MM.1S (cell line): ENCODE data around the gene OR1F1.

ENCODE experiments used
- DNase-seq: peaks from one replicate; pipeline ENCODE4 v3.0.0-alpha.2; 2015
- H2AFZ ChIP-seq: fragments of 300-600 bp; sonication (generic); 2 replicates; pipeline ENCODE4 v1.6.0; 2016; ENCODE audit warnings: antibody characterized with exemption, low read length
- H3F3A ChIP-seq: fragments of 300-600 bp; sonication (generic); 2 replicates; pipeline ENCODE4 v1.6.1; 2016; ENCODE audit warnings: mild to moderate bottlenecking, antibody characterized with exemption, low read length, moderate library complexity, mixed read lengths; ENCODE audit not compliant: insufficient read depth
- H3K27ac ChIP-seq: fragments of 300-600 bp; sonication (generic); 2 replicates; pipeline ENCODE4 v1.5.1; 2016; ENCODE audit warnings: mild to moderate bottlenecking, low read length
- H3K27me3 ChIP-seq: fragments of 300-600 bp; sonication (generic); replicated peaks from 2 replicates; pipeline ENCODE4 v1.6.0; 2016; ENCODE audit warnings: low read length; ENCODE audit not compliant: insufficient read depth
- H3K36me3 ChIP-seq: fragments of 300-600 bp; sonication (generic); replicated peaks from 2 replicates; pipeline ENCODE4 v1.6.1; 2016; ENCODE audit warnings: mild to moderate bottlenecking, low read length, mixed read lengths; ENCODE audit not compliant: insufficient read depth
- H3K4me1 ChIP-seq: fragments of 300-600 bp; sonication (generic); 2 replicates; pipeline ENCODE4 v1.6.1; 2016; ENCODE audit warnings: low read length, mixed read lengths
- H3K4me2 ChIP-seq: fragments of 300-600 bp; sonication (generic); 2 replicates; pipeline ENCODE4 v1.6.0; 2016; ENCODE audit warnings: low read depth, low read length
- H3K4me3 ChIP-seq: fragments of 300-600 bp; sonication (generic); 2 replicates; pipeline ENCODE4 v1.5.1; 2016; ENCODE audit warnings: low read length, mixed read lengths
- H3K79me2 ChIP-seq: fragments of 300-600 bp; sonication (generic); 2 replicates; pipeline ENCODE4 v1.6.1; 2016; ENCODE audit warnings: mixed run types, low read length, mixed read lengths
- H3K9ac ChIP-seq: fragments of 300-600 bp; sonication (generic); 2 replicates; pipeline ENCODE4 v1.6.1; 2016; ENCODE audit warnings: low read length, mixed read lengths
- H3K9me2 ChIP-seq: fragments of 300-600 bp; sonication (generic); replicated peaks from 2 replicates; pipeline ENCODE4 v1.6.1; 2016; ENCODE audit warnings: mild to moderate bottlenecking, low read length, mixed read lengths; ENCODE audit not compliant: insufficient read depth
- H3K9me3 ChIP-seq: fragments of 300-600 bp; sonication (generic); replicated peaks from 2 replicates; pipeline ENCODE4 v1.6.1; 2016; ENCODE audit warnings: mild to moderate bottlenecking, low read length, mixed read lengths; ENCODE audit not compliant: insufficient read depth
- H4K20me1 ChIP-seq: fragments of 300-600 bp; sonication (generic); 2 replicates; pipeline ENCODE4 v1.6.1; 2016; ENCODE audit warnings: mild to moderate bottlenecking, low read length, moderate library complexity, mixed read lengths; ENCODE audit not compliant: insufficient read depth
- CTCF ChIP-seq: fragments of 300-600 bp; sonication (generic); IDR thresholded peaks from 2 replicates; pipeline ENCODE4 v1.5.1; 2016; ENCODE audit warnings: antibody characterized with exemption, low read length, mixed read lengths
- EZH2 ChIP-seq: fragments of 300-600 bp; sonication (generic); optimal IDR thresholded peaks from 2 replicates; pipeline ENCODE3; 2017; ENCODE audit warnings: low read depth, mild to moderate bottlenecking, antibody characterized with exemption, low read length, mixed read lengths
- EZH2phosphoT487 ChIP-seq: fragments of 300-600 bp; sonication (generic); IDR thresholded peaks from 2 replicates; pipeline ENCODE4 v1.6.1; 2018; ENCODE audit warnings: antibody characterized with exemption, low read length

The OR1F1 gene

GRCh38 chr16:3155181-3155580 is 32.8 kb upstream of the OR1F1 start:
- Histone ChIP-seq H3K9me2 (no peaks in the 10 kb centered on the region), H3K36me3 (no peaks in the 10 kb centered on the region), H2AFZ (no peak overlapping the region), H3K4me1 (peaks cover 18% of the 10 kb centered on the region), H3K79me2 (no peaks in the 10 kb centered on the region), H3K4me3 (no peak overlapping the region), H3K4me2 (no peak overlapping the region), H3K9me3 (no peaks in the 10 kb centered on the region), H3K9ac (no peak overlapping the region), H3K27ac (no peak overlapping the region), H3F3A (peaks cover 46% of the 10 kb centered on the region), H4K20me1 (no peaks in the 10 kb centered on the region), H3K27me3 (peaks cover 13% of the 10 kb centered on the region; the same call in 1 of the 2 replicates)
- no peak for TF ChIP-seq EZH2
- TF ChIP-seq CTCF, result no peak
- no peak for TF ChIP-seq EZH2phosphoT487
- no peak for DNase-seq

- Histone ChIP-seq H3K36me3 (no peaks in the 10 kb centered on the region), H3K79me2 (no peaks in the 10 kb centered on the region), H4K20me1 (no peaks in the 10 kb centered on the region), H2AFZ (no peak overlapping the region), H3K27me3 (peaks cover 13% of the 10 kb centered on the region; the same call in 1 of the 2 replicates), H3K9ac (no peak overlapping the region), H3K4me2 (no peak overlapping the region), H3K9me2 (no peaks in the 10 kb centered on the region), H3K4me1 (peaks cover 18% of the 10 kb centered on the region), H3F3A (peaks cover 42% of the 10 kb centered on the region), H3K27ac (no peak overlapping the region), H3K9me3 (no peaks in the 10 kb centered on the region), H3K4me3 (no peak overlapping the region)
- no peak for DNase-seq
- no peak for TF ChIP-seq EZH2phosphoT487
Measured at GRCh38 chr16:3155972-3156371, 32.0 kb upstream of the OR1F1 start.

DNA sequence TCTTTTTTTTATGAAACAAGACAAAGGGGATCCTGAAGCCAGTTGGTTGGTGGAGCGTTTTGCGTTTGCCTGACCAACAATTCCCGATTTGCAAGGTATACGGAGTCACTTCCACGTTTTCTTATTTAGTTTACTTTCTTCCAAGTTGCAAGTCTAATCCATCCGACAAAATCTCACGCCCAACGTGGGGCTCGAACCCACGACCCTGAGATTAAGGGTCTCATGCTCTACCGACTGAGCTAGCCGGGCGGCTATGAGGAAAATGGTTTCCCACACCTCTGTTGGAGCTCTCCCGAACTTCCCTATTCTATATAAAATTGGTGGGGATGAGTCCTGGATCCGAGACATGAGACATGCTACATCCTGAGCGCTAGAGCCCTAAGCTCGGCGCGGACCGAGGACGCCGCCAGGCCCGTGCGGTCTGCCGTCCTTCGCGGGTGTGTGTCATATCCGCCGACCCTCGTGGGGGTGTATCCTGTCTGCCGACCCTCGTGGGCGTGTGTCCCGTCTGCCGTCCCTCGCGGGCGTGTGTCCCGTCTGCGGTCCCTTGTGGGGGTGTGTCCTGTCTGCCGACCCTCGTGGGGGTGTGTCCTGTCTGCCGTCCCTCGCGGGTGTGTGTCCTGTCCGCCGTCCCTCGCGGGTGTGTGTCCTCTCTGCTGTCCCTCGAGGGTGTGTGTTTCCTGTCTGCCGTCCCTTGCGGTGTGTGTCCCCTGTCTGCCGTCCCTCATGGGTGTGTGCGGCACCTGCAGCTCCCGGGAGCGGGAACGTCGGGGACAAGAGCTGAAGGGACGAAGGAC is 30.6 kb upstream of the OR1F1 start:
- no peak for DNase-seq
- Histone ChIP-seq H3K36me3 (no peaks in the 10 kb centered on the region), H3K9me3 (no peaks in the 10 kb centered on the region), H3F3A (peaks cover 34% of the 10 kb centered on the region), H4K20me1 (no peaks in the 10 kb centered on the region), H3K4me2 (peak overlapping the region; percentile 98), H3K9me2 (no peaks in the 10 kb centered on the region), H3K27me3 (peaks cover 13% of the 10 kb centered on the region; the same call in 1 of the 2 replicates), H3K27ac (no peak overlapping the region; the same call in 1 of the 2 replicates), H3K9ac (peak overlapping the region; percentile 71; the same call in 1 of the 2 replicates), H3K79me2 (no peaks in the 10 kb centered on the region), H3K4me3 (peak overlapping the region; percentile 97), H2AFZ (peak overlapping the region; percentile 33), H3K4me1 (peaks cover 15% of the 10 kb centered on the region)
- no peak for TF ChIP-seq EZH2phosphoT487
- TF ChIP-seq CTCF, result no peak

GRCh38 chr16:3158026-3158509 is 29.9 kb upstream of the OR1F1 start:
- Histone ChIP-seq H3K27me3 (peaks cover 13% of the 10 kb centered on the region; the same call in 1 of the 2 replicates), H3K79me2 (no peaks in the 10 kb centered on the region), H3K9me3 (no peaks in the 10 kb centered on the region), H3K4me3 (peak overlapping the region; percentile 97), H3K4me1 (peaks cover 15% of the 10 kb centered on the region), H3K9me2 (no peaks in the 10 kb centered on the region), H3K4me2 (peak overlapping the region; percentile 98), H4K20me1 (no peaks in the 10 kb centered on the region), H3K9ac (peak overlapping the region; percentile 71), H3F3A (peaks cover 28% of the 10 kb centered on the region), H3K27ac (peak overlapping the region; percentile 21; the same call in 1 of the 2 replicates), H3K36me3 (no peaks in the 10 kb centered on the region), H2AFZ (peak overlapping the region; percentile 33)
- TF ChIP-seq EZH2 (no peak), CTCF (no peak), EZH2phosphoT487 (no peak)
- no peak for DNase-seq
